GM21723 (cell line): Measurements from ENCODE around the gene CYP4B1.
"Not testable (repeated sequence)": the region's sequence is repeated elsewhere in the genome, so short reads cannot be mapped to it uniquely, and the experiment has no call there.

Experiments used
- ATAC-seq: cut with Tn5 transposase; IDR thresholded peaks from one replicate; pipeline ENCODE4 v1.9.1; 2021; ENCODE audit warnings: mild to moderate bottlenecking, moderate library complexity; ENCODE audit not compliant: unreplicated experiment

CYP4B1 gene

DNA sequence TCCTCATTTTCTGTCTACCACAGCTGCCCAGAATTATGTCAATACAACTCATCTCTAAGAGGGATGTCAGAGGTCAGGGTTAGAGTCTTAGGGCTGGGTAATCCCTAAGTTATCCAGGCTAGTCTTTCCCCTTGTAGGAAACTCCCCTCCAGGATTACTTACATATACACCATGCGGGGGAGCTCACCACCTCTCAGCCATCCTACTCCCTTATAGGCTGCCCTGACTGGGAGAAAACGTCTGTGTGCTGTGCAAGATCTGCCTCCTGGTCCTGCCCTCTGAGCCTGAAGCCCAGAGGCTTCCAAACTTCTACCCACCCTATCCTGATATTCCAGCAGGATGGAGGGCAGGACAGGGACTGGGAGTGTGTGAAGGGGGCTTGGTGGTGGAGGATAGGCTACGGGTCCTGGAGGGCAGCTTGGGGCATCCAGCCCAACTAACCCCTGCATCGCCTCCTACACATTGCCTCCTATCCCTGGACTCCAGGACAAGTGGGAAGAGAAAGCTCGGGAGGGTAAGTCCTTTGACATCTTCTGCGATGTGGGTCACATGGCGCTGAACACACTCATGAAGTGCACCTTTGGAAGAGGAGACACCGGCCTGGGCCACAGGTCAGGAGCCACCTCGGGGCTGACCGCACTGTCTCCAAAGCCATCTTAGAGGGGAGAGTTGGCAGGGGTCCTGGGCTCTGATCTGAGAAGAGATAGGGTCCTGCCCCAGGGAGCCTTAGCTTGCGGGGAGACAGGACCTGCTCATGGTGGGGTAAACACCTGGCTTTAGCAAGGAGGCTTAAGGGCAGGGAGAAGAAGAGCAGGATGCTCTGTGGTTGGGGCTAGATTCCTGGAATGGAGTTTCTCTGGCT is 14.4 kb downstream of the CYP4B1 start:
- ATAC-seq: no peak

GRCh38 chr1:46813858-46814396 is 15.1 kb downstream of the CYP4B1 start:
- ATAC-seq: no peak

DNA sequence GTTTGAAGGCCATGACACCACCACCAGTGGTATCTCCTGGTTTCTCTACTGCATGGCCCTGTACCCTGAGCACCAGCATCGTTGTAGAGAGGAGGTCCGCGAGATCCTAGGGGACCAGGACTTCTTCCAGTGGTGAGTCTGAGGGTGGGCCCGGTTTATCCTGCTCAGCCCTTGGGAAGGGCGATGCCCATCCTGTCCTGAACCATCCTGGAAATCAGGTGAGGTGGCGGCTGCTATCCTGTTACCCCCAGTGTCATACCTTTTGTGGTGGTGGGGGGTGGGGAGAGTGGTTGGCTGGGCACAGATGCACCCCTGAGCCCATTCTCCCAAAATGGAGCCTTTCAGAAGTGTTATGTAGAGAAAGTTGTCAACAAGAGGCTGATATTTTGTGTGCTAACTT is 16.3 kb downstream of the CYP4B1 start:
- no peak for ATAC-seq

- no peak for ATAC-seq
Measured at GRCh38 chr1:46816930-46817329, 18.1 kb downstream of the CYP4B1 start.

DNA sequence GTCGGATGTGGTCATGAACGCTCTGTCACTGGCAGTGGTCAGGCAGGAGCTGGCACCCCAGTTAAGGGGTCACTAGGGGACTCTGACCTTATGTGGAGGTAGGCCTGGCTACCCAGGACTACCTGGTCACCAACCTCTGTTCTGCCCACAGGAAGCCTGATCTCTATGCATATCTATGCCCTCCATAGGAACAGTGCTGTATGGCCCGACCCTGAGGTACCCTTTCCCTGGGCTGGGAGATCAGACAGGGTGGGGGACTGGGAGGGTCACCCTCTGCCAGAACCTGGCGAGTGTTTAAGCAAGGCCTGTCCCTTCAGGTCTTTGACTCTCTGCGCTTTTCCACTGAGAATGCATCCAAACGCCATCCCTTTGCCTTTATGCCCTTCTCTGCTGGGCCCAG is 19.0 kb downstream of the CYP4B1 start:
- no peak for ATAC-seq

DNA sequence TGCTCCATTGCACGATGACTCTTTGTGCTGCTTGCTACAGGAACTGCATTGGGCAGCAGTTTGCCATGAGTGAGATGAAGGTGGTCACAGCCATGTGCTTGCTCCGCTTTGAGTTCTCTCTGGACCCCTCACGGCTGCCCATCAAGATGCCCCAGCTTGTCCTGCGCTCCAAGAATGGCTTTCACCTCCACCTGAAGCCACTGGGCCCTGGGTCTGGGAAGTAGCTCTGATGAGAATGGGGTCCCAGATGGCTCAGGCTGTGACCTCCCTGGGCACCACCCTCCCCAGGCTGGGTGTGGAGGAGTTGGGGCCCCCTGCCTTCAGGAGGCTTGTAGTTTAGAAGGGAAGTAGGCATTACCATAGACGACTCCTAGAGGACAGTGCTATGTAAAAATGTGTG is 19.7 kb downstream of the CYP4B1 start:
- no peak for ATAC-seq

- no peak for ATAC-seq
Measured at GRCh38 chr1:46819335-46819734, 20.5 kb downstream of the CYP4B1 start.

GRCh38 chr1:46820076-46820475 is 21.2 kb downstream of the CYP4B1 start:
- ATAC-seq: no peak

- no peak for ATAC-seq
Measured at GRCh38 chr1:46820560-46821060, 21.8 kb downstream of the CYP4B1 start.

DNA sequence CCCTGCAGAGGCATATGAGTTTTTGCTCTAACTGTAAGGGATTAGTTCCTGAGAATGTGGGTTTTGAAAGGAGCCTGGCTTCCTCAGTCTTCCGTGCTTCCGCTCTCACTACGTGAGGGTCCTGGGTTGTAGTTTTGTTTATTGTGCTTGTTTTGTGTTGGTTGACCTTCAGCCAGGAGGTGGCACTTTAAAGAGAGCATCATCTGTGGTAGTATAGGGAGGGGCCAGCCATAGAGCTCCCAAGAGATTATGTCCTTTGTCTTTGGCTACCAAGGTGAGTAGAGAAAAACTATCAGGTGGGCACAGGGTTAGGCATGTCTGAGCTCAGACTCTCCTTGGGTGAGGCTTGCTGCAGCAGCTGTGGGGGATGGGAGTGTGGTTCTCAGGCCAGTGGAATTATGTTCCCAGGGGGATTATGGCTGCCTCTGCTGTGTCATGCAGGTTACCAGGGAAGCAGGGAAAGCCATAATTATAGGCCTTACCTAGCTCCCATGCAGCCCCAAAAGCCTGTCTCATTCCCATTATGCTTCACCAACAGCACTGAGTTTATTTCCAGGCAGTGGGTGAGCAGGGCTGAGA is 23.5 kb downstream of the CYP4B1 start:
- no peak for ATAC-seq

DNA sequence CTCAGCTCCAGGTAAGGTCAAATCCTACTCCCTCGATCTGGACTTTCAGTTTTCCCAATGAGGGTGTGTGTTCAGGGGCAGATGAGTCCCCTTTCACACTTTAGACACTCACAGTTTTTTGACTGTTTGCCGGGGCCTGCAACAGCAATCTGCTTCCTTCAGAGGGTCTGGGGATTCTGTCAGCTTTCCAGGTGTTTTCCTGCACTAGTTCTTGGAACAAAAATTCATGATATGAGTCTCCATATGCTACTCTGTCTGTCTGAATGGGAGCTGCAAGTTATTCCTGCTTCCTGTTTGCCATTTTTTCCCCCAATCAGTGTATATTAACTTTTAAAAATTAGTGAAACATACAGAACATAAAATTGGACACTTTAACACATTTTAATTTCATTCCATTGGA is 24.3 kb downstream of the CYP4B1 start:
- no peak for ATAC-seq

GRCh38 chr1:46826892-46827291 is 28.0 kb downstream of the CYP4B1 start:
- not testable (repeated sequence) for ATAC-seq

DNA sequence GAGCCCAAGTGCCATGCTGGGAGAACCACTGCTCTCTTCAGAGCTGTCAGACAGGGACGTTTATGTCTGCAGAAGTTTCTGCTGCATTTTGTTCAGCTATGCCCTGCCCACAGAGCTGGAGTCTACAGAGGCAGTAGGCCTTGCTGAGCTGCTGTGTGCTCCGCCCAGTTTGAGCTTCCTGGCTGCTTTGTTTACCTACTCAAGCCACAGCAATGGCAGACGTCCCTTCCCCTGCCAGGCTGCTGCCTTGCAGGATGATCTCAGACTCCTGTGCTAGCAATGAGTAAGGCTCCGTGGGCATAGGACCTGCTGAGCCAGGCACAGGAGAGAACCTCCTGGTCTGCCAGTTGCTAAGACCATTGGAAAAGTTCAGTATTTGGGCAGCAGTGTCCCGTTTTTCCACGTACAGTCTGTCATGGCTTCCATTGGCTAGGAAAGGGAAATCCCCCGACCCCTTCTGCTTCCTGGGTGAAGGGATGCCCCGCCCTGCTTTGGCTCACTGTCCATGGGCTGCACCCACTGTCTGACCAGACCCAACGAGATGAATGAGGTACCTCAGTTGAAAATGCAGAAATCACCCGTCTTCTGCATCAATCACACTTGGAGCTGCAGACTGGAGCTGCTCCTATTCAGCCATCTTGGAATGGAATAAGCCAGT is 31.9 kb downstream of the CYP4B1 start:
- no peak for ATAC-seq

DNA sequence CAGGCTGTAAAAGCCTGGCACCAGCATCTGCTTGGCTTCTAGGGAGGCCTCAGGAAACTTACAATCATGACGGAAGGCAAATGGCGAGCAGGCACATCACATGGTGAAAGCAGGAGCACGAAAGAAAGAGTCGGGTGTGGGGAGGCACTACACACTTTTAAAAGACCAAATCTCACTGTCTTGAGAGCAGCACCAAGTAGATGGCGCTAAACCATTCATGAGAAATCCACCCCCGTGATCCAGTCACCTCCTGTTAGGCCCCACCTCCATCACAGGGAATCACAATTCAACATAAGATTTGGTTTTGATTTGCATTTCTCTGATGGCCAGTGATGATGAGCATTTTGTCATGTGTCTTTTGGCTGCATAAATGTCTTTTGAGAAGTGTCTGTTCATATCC is 36.6 kb downstream of the CYP4B1 start:
- ATAC-seq: not testable (repeated sequence)

- ATAC-seq: not testable (repeated sequence)
Measured at GRCh38 chr1:46846386-46846785, 47.5 kb downstream of the CYP4B1 start.

DNA sequence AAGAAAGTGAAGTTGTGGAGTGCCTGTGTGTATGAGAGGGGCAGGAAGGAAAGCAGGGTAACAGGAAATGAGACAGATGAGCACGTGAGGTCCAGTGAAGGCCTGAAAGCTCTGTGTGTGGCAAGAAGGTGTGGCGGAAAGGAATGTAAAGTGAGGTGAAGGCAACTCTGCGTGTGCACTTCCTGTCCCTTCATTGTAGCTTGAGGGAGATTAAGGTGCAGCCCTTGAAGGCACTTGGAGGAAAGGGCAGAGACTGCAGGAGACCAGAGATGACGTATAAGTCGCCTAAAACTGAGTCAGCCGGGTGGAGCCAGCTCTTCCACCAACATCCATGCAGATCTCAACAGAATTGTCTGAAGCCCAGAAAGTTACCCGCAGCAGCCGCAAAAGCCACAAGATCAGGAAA is 58.8 kb downstream of the CYP4B1 start:
- not testable (repeated sequence) for ATAC-seq

DNA sequence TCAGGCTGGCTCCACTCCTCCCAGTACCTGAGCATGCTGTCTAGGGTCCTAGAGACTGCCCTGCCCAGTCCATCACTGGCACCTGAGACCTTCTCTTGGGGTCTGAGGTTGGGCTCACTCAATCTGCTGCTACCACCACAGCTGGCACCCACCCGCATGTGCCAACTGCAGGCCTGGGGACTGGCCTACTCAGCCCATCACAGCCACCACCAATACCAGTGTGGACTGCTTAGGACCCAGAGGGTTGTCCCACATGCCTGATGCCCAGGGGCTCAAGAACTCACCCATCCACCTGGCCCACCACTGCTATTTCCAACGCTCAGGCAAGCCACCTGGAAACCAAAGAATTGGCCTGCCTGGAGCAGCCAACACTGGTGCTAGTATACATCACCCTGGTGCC is 63.5 kb downstream of the CYP4B1 start:
- ATAC-seq: no peak
